ENCODE results near the gene FAM210A. TPM values are rescaled to one million over a fixed set of nuclear protein-coding genes. Genes with fewer than 3 reads are reported as not detected.
"Not testable (repeated sequence)": the region's sequence is repeated elsewhere in the genome, so short reads cannot be mapped to it uniquely, and the experiment has no call there.

Gene FAM210A
- total RNA-seq (2014; rRNA removed; shearing (Covaris generic)): 11.4 and 25.1 TPM in 2 replicates

GRCh38 chr18:13726232-13726971 lies at the start of gene FAM210A, which contains the start of gene RNMT:
FAM210A (minus strand) TSS chr18:13726558; CDS start chr18:13682077, 44,481 bp downstream.
RNMT (plus strand) TSS chr18:13726673; CDS start chr18:13731518, 4,845 bp downstream.
- DNase-seq (ENCODE audit: low spot score): peak; percentile 97

DNA sequence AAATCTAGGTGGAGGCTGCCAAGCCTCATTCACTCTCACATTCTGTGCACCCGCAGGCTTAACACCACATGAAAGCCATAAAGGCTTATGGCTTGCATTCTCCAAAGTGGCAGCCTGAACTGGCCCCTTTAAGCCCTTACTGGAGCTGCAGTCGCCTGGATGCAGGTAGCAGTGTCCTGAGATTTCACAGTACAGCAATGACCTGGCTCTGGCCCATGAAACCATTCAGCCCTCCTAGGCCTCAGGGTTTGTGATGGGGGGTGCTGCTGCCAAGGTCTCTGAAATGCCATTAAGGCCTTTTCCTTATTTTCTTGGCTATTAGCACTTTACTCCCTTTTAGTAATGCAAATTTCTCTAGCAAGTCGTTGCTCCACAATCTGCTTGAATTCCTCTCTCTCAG lies 48.7 kb upstream of the FAM210A start:
- DNase-seq (ENCODE audit: low spot score): no peak

GRCh38 chr18:13762690-13763439 lies 36.5 kb upstream of the FAM210A start:
- no peak for DNase-seq (ENCODE audit: low spot score)

- DNase-seq (ENCODE audit: low spot score): no peak
Measured at GRCh38 chr18:13760047-13760446, 33.7 kb upstream of the FAM210A start.

DNA sequence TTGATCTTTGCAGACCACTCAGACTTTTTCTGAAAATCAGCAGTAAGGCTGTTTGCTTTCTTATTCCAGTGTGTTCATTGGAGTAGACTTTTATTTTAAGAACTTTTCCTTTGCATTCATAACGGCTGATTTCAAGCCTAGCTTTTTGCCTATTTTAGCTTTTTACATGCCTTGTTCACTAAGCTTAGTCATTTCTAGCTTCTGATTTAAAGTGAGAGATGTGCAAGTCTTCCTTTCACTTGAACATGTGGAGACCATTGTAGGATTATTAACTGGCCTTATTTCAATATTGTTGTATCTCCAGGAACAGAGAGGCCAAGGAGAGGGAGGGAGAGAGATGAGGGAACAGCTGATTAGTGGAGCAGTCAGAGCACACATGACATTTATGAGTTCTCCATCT lies 32.3 kb upstream of the FAM210A start:
- no peak for DNase-seq (ENCODE audit: low spot score)

- DNase-seq (ENCODE audit: low spot score): no peak
Measured at GRCh38 chr18:13756671-13757070, 30.3 kb upstream of the FAM210A start.

DNA sequence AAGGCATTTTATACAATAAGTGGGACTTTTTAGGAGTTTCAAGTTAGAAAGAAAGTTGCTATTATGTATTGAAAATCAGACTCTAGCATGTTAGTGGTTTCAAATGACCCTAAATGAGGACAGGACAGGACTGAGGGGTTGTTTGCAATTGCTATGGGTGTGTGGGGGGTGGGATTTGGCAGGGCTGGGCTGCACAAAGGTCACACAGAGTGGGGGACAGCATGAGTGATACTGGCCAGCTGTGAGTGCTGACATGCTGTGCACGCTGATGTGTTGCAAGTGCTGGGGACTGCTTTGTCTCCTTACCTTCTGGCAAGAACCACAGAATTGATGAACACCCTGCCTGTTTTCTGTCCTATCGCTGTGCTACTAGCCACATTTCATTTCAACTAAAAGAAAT lies 29.9 kb upstream of the FAM210A start:
- no peak for DNase-seq (ENCODE audit: low spot score)

- not testable (repeated sequence) for DNase-seq (ENCODE audit: low spot score)
Measured at GRCh38 chr18:13751599-13751998, 25.2 kb upstream of the FAM210A start.

GRCh38 chr18:13746633-13747032 lies 20.3 kb upstream of the FAM210A start:
- no peak for DNase-seq (ENCODE audit: low spot score)

DNA sequence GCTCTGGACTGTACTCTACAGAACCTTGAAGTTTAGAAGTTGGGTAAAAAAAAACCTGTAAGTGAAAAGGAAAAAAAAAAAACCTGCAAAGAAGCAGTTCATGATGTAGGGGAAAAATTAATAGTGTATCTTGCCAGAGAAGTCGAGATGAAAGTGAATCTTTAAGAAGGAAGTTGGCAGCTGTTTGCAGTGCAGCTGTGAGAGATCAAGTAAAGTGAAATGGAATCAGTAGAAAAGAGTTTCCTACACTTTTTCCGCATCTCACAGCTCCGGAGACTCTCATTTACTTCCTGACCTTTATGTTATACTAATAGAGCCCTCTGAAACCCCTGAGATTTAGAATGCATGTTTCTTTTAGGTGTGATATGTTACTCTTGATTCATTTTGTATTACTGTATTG lies 19.3 kb upstream of the FAM210A start:
- DNase-seq (ENCODE audit: low spot score): no peak

- DNase-seq (ENCODE audit: low spot score): no peak
Measured at GRCh38 chr18:13735681-13736080, 9.3 kb upstream of the FAM210A start.

GRCh38 chr18:13730481-13730880 lies 4.1 kb upstream of the FAM210A start:
- no peak for DNase-seq (ENCODE audit: low spot score)

- peak; percentile 8 for DNase-seq (ENCODE audit: low spot score)
Measured at GRCh38 chr18:13726972-13727331, 594 bp upstream of the FAM210A start.

- DNase-seq (ENCODE audit: low spot score): no peak
Measured at GRCh38 chr18:13725566-13726231, 659 bp downstream of the FAM210A start.

DNA sequence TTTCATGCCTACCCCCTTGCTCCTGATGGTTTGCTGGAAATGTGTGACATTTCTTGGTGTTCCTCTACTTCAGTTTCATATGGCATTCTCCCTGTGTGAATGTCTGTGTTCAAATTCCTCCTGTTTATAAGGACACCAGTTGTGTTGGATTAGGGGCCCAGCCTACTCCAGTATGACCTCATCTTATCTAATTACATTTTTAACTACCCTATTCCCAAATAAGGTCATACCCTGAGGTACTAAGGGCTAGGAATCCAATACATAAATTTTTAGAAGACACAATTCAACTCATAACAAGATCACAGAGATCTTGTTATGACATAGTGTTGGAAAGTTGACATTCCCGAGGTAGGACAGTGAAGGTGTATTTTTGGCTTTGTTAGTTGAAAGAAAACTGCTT lies 5.5 kb downstream of the FAM210A start:
- DNase-seq (ENCODE audit: low spot score): no peak

GRCh38 chr18:13720123-13720522 lies 6.2 kb downstream of the FAM210A start:
- DNase-seq (ENCODE audit: low spot score): no peak

GRCh38 chr18:13716916-13717315 lies 9.4 kb downstream of the FAM210A start:
- no peak for DNase-seq (ENCODE audit: low spot score)

DNA sequence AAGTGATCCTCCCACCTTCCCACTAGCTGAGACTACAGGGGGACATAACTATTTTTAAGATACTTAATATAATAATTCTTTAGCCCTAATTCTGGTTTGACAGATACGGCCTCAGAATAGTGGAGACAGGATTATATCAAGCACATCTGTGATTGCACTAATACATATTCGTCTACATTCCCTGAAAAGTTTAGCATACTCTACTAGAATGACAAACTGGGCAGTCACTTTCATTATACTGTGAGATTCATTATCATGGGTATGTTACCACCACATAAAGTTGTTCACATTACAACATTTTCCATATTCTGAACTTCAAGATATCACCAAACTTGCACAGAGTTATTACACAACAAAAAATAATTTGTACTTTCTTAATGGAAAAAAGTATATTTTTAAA lies 11.0 kb downstream of the FAM210A start:
- DNase-seq (ENCODE audit: low spot score): no peak

DNA sequence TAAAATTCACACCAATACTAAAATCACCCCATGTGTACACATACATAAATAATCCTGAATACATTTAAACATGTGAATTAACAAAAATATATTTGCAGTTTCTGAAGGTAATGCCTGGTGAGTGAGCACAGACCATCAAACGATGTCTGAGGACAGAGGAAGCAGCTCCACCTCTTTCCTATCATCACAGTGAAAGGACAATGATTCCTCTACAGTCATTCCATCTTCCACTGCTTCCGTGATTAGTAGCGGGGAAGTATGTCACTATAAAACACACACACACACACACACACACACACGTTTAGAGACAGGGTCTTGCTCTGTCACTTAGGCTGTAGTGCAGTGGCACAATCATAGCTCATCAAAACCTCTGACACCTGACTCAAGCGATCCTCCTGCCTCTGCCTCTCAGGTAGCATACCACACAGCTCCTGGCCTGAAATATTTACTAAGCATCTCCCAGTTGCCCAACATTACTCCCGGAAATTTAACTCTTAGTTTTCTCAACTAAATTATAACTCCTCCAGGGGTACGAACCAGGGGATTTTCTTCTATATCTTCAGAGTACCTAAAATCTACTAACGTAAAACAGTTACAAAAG lies 12.8 kb downstream of the FAM210A start:
- no peak for DNase-seq (ENCODE audit: low spot score)

GRCh38 chr18:13712400-13713131 lies 13.8 kb downstream of the FAM210A start:
- DNase-seq (ENCODE audit: low spot score): no peak

GRCh38 chr18:13710414-13710831 lies 15.9 kb downstream of the FAM210A start:
- DNase-seq (ENCODE audit: low spot score): peak; percentile 84

Measured in H4 (cell line).